CD4-positive, alpha-beta T cell treated with Interleukin-15 for 1 hour (primary cell): Measurements from ENCODE around the gene AMBRA1.
"Not testable (repeated sequence)": the region's sequence is repeated elsewhere in the genome, so short reads cannot be mapped to it uniquely, and the experiment has no call there.

Source experiments
- DNase-seq: peaks from one replicate; pipeline ENCODE4 v3.0.0-alpha.2; 2020

The AMBRA1 gene

GRCh38 chr11:46529095-46529905, 64.5 kb downstream of the AMBRA1 start:
- peak; percentile 68 for DNase-seq

- DNase-seq, result no peak
Measured at GRCh38 chr11:46528445-46529094, 65.3 kb downstream of the AMBRA1 start.

GRCh38 chr11:46527591-46528130, 66.2 kb downstream of the AMBRA1 start:
- DNase-seq, result no peak

GRCh38 chr11:46526216-46527215, 67.3 kb downstream of the AMBRA1 start:
- DNase-seq, result no peak

- DNase-seq, result no peak
Measured at GRCh38 chr11:46524201-46524770, 69.5 kb downstream of the AMBRA1 start.

GRCh38 chr11:46523290-46523689, 70.5 kb downstream of the AMBRA1 start:
- DNase-seq, result no peak

- no peak for DNase-seq
Measured at GRCh38 chr11:46522682-46523281, 71.0 kb downstream of the AMBRA1 start.

GRCh38 chr11:46521961-46522681, 71.7 kb downstream of the AMBRA1 start:
- no peak for DNase-seq

- DNase-seq, result no peak
Measured at GRCh38 chr11:46520971-46521745, 72.7 kb downstream of the AMBRA1 start.

GRCh38 chr11:46519351-46519750, 74.5 kb downstream of the AMBRA1 start:
- no peak for DNase-seq

- not testable (repeated sequence) for DNase-seq
Measured at GRCh38 chr11:46518928-46519327, 74.9 kb downstream of the AMBRA1 start.

- DNase-seq, result no peak
Measured at GRCh38 chr11:46514370-46514769, 79.5 kb downstream of the AMBRA1 start.

GRCh38 chr11:46513934-46514342, 79.9 kb downstream of the AMBRA1 start:
- DNase-seq, result no peak

GRCh38 chr11:46512261-46512881, 81.5 kb downstream of the AMBRA1 start:
- no peak for DNase-seq

- DNase-seq, result no peak
Measured at GRCh38 chr11:46511342-46511741, 82.5 kb downstream of the AMBRA1 start.

GRCh38 chr11:46508360-46508759, 85.5 kb downstream of the AMBRA1 start:
- no peak for DNase-seq

GRCh38 chr11:46506483-46506791, 87.4 kb downstream of the AMBRA1 start:
- no peak for DNase-seq

GRCh38 chr11:46505741-46506482, 87.9 kb downstream of the AMBRA1 start:
- DNase-seq, result no peak

GRCh38 chr11:46504817-46505613, 88.8 kb downstream of the AMBRA1 start:
- DNase-seq, result no peak
